DND-41 (cell line): ENCODE results near the gene ME3.
"Not testable (repeated sequence)": the region's sequence is repeated elsewhere in the genome, so short reads cannot be mapped to it uniquely, and the experiment has no call there.

Experiments
- ATAC-seq: fragments of 200-7000 bp; cut with Tn5 transposase; 3 replicates; pipeline ENCODE4 v1.9.1; 2021; ENCODE audit warnings: low read depth; ENCODE audit not compliant: insufficient read depth
- DNase-seq: peaks from one replicate; pipeline ENCODE4 v3.0.0-alpha.2; 2020
- H2AFZ ChIP-seq: 2 replicates; pipeline ENCODE4 v1.6.0; 2012; ENCODE audit warnings: low read depth, low read length
- H3K27ac ChIP-seq: 2 replicates; pipeline ENCODE4 v1.5.1; 2012; ENCODE audit warnings: low read length, inconsistent platforms
- H3K27me3 ChIP-seq: fragments of 200-600 bp; sonication (generic); 2 replicates; pipeline ENCODE4 v1.6.0; 2012; ENCODE audit warnings: low read length, mild to moderate bottlenecking, inconsistent platforms; ENCODE audit not compliant: insufficient read depth, poor library complexity
- H3K36me3 ChIP-seq: 2 replicates; pipeline ENCODE4 v1.5.1; 2012; ENCODE audit warnings: low read length, inconsistent platforms; ENCODE audit not compliant: insufficient read depth
- H3K4me1 ChIP-seq: 2 replicates; pipeline ENCODE4 v1.5.1; 2012; ENCODE audit warnings: mild to moderate bottlenecking, low read length; ENCODE audit not compliant: insufficient read depth
- H3K4me2 ChIP-seq: 2 replicates; pipeline ENCODE4 v1.6.0; 2012; ENCODE audit warnings: mild to moderate bottlenecking, moderate library complexity, low read length, inconsistent platforms; ENCODE audit not compliant: insufficient read depth
- H3K4me3 ChIP-seq, 2 experiments: fragments of 200-600 bp in 1 of 2; shearing (Covaris generic) in 1 of 2; 2 replicates each; pipeline ENCODE4 v1.5.1; 2012 to 2016; ENCODE audit warnings: inconsistent platforms in 2 of 2, low read length in 2 of 2, mild to moderate bottlenecking in 2 of 2, low read depth in 1 of 2, moderate library complexity in 1 of 2
- H3K79me2 ChIP-seq: 2 replicates; pipeline ENCODE4 v1.6.0; 2012; ENCODE audit warnings: low read length, inconsistent platforms; ENCODE audit not compliant: insufficient read depth
- H3K9ac ChIP-seq: 2 replicates; pipeline ENCODE4 v1.6.0; 2012; ENCODE audit warnings: low read depth, mild to moderate bottlenecking, inconsistent platforms, low read length, moderate library complexity
- H3K9me3 ChIP-seq: 2 replicates; pipeline ENCODE4 v1.5.1; 2012; ENCODE audit warnings: low read length, moderate library complexity, mild to moderate bottlenecking, inconsistent platforms; ENCODE audit not compliant: insufficient read depth, severe bottlenecking
- H4K20me1 ChIP-seq: 2 replicates; pipeline ENCODE4 v1.6.0; 2012; ENCODE audit warnings: low read length; ENCODE audit not compliant: insufficient read depth
- EZH2 ChIP-seq: IDR thresholded peaks from 3 replicates; pipeline ENCODE4 v1.6.1; 2012; ENCODE audit warnings: borderline replicate concordance, low read depth, mild to moderate bottlenecking, moderate library complexity, low read length, inconsistent platforms; ENCODE audit not compliant: severe bottlenecking
- TF ChIP-seq, protein P1 (sequence below): IDR thresholded peaks from 2 replicates; pipeline ENCODE4 v1.5.1; 2012; ENCODE audit warnings: borderline replicate concordance, low read length, moderate library complexity, mild to moderate bottlenecking; ENCODE audit not compliant: poor library complexity, severe bottlenecking; ENCODE audit errors: extremely low read depth

The ME3 gene

DNA sequence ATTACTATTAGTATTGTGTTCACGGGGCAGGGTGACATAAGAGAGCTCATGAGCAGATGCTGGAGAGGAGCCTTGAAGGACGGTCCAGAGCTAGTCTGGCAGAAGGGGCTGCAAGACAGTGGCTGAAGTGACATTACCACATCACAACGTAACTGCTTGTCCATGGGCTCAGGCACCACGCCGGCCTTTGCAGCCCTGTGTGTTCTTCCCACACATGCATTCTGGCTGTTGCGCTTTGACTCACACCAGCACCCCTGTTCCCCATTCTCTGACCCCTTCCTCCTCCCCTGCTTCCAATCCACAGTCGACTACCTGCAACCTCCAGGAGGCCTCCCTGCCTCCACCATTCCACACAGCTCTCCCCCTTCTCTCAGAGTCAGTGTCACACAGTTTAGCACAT, 103.3 kb downstream of the ME3 start:
- ATAC-seq: no peak
- Histone ChIP-seq H3K36me3 (no peaks in the 10 kb centered on the region), H3K9ac (no peak overlapping the region), H3K4me2 (no peak overlapping the region), H2AFZ (no peak overlapping the region), H3K27me3 (no peaks in the 10 kb centered on the region), H3K79me2 (no peaks in the 10 kb centered on the region), H3K9me3 (no peaks in the 10 kb centered on the region), H4K20me1 (no peaks in the 10 kb centered on the region), H3K4me3 (no peak overlapping the region), H3K27ac (no peak overlapping the region), H3K4me1 (no peaks in the 10 kb centered on the region)
- TF ChIP-seq EZH2: no peak
- TF ChIP-seq, protein P1, sequence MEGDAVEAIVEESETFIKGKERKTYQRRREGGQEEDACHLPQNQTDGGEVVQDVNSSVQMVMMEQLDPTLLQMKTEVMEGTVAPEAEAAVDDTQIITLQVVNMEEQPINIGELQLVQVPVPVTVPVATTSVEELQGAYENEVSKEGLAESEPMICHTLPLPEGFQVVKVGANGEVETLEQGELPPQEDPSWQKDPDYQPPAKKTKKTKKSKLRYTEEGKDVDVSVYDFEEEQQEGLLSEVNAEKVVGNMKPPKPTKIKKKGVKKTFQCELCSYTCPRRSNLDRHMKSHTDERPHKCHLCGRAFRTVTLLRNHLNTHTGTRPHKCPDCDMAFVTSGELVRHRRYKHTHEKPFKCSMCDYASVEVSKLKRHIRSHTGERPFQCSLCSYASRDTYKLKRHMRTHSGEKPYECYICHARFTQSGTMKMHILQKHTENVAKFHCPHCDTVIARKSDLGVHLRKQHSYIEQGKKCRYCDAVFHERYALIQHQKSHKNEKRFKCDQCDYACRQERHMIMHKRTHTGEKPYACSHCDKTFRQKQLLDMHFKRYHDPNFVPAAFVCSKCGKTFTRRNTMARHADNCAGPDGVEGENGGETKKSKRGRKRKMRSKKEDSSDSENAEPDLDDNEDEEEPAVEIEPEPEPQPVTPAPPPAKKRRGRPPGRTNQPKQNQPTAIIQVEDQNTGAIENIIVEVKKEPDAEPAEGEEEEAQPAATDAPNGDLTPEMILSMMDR: no peak
- no peak for DNase-seq

DNA sequence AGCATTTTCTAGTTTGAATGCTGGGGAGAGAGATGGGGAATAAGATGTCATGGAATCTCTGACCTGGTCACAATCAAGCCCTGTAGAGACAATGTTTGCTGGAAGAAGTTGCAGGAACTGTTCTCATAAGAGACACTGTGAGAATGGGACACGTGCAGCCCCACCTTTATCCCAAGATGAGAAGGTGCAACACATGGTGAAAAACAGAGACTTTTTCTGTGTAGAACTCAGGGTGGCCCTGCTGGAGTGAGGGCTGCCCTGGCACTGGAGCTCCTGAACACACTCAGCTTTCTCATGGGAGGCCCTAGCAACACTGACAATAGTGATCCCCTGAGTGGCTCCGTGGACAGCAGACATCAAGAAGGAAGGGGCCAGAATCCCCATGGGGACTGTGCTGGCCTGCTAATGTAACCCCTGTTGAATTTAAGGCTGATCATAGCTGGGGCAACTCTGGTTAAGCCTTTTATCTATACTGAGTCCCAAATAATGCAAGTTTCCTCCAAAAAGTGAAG, 106.6 kb downstream of the ME3 start:
- Histone ChIP-seq H2AFZ (no peak overlapping the region), H3K27ac (no peak overlapping the region)
- no peak for DNase-seq

DNA sequence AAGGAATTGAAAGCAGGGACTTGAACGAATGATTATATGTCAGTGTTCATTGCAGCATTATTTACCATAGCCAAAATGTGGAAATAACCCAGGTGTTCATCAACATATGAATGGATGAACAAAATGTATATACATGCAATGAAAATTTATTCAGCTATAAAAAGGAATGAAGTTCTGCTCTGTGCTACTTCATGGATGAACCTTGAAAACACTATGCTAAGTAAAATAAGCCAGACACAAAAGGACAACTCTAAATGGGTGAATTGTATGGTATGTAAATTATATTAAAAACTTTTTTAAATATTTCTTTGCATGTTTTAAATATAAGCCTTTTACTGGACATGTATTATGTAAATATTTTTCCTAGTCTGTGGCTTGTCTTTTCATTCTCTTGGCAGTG, 107.0 kb downstream of the ME3 start:
- no peak overlapping the region for H3K27ac ChIP-seq
- DNase-seq (no peak), ATAC-seq (no peak)
- no peak overlapping the region for H3K9ac ChIP-seq
- no peak overlapping the region for H3K4me3 ChIP-seq
- no peaks in the 10 kb centered on the region for H3K9me3 ChIP-seq
- no peaks in the 10 kb centered on the region for H3K36me3 ChIP-seq
- H3K4me2 ChIP-seq: no peak overlapping the region
- no peaks in the 10 kb centered on the region for H3K79me2 ChIP-seq
- no peak overlapping the region for H2AFZ ChIP-seq
- H4K20me1 ChIP-seq: no peaks in the 10 kb centered on the region
- TF ChIP-seq, protein P1: no peak
- no peak for TF ChIP-seq EZH2
- no peaks in the 10 kb centered on the region for H3K27me3 ChIP-seq
- H3K4me1 ChIP-seq: no peaks in the 10 kb centered on the region

More for the DNA sequence above, 106.6 kb downstream of the ME3 start:
- no peak for ATAC-seq
- Histone ChIP-seq H3K4me3 (no peak overlapping the region), H3K4me2 (no peak overlapping the region), H3K36me3 (no peaks in the 10 kb centered on the region), H3K9ac (no peak overlapping the region), H3K27me3 (no peaks in the 10 kb centered on the region), H3K9me3 (no peaks in the 10 kb centered on the region), H3K79me2 (no peaks in the 10 kb centered on the region), H3K4me1 (no peaks in the 10 kb centered on the region), H4K20me1 (no peaks in the 10 kb centered on the region)
- TF ChIP-seq EZH2: no peak
- TF ChIP-seq, protein P1: no peak

DNA sequence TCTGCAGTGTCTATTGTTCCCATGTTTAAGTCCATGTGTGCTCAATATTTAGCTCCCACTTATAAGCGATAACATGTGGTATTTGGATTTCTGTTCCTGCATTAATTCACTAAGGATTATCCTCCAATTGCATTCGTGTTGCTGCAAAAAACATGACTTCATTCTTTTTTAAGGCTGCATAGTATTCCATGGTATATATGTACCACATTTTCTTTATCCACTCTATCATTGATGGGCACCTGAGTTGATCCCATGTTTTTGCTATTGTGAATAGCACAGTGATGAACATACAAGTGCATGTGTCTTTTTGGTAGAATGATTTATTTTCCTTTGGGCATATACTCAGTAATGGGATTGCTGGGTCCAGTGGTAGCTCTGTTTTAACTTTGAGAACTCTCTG, 109.6 kb downstream of the ME3 start:
- not testable (repeated sequence) for DNase-seq, ATAC-seq, H2AFZ ChIP-seq, H4K20me1 ChIP-seq, H3K27me3 ChIP-seq, H3K4me3 ChIP-seq, H3K9me3 ChIP-seq, H3K4me2 ChIP-seq, H3K9ac ChIP-seq, H3K79me2 ChIP-seq, H3K36me3 ChIP-seq, H3K27ac ChIP-seq, H3K4me1 ChIP-seq
